ENCODE measurements around the gene BCL7B. TPM values are rescaled to one million over a fixed set of nuclear protein-coding genes. Genes with fewer than 3 reads are reported as not detected.

BCL7B gene
- total RNA-seq, 2 donors from 2014 or later = 44.4 to 90.0 TPM

DNA sequence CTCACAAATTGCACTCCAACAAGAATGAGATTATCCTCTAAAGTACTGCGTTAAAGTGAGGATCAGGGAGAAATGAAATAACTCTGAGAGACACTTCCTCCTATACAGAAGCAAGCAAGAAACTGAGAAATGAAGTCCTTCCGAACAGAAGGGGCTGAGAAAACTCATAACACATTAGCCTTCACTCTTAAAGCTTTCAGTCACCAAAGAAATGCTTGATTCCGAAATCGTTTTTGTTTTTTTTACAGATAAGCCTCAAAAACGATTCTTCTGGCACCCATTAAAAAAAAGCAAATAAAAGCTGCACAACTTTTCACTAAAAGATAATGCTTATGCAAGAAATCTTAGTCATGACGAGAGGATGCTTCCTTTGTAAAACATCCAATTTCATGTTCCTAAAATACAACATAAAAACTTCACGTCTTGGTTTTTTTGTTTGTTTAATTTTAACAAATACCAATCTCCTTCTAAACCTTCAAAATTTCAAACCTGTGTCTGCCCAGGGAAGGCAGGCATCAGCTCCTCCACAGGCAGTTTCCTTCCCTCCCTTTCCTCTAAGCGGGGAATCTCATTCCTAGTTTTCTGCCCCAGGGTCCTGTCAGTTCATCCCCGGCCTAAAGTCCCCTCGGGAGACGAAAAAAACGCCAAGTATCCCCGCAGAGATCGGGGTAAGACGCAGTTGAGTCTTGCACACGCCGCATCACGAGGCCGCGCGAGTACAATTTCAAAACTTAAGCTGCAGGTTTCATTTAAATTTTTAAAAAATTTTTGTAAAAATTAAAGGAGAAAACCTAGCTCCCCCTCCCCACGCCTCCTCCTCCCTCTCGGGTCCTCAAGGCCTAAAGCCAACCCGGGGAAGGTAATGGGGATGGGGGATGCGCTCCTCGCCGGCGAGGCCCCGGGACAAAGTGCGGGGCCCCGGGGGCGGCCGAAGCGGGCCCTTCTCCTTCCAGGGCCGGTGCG lies 36.5 kb downstream of the BCL7B start:
- peak overlapping the region; percentile 81 to 91 for H3K4me3 ChIP-seq
- peaks cover 38% of the 10 kb centered on the region for H3K4me1 ChIP-seq
- 0 to 1% methylated on average over 33 to 36 of the region's 36 CpGs for WGBS, 2 donors
- intact Hi-C loops (cut with DNase I) = no loop called here
- H3K27me3 ChIP-seq = no peaks in the 10 kb centered on the region
- H3K27ac ChIP-seq = peak overlapping the region; percentile 89 to 98 (median 93)
- TF ChIP-seq, protein P1, sequence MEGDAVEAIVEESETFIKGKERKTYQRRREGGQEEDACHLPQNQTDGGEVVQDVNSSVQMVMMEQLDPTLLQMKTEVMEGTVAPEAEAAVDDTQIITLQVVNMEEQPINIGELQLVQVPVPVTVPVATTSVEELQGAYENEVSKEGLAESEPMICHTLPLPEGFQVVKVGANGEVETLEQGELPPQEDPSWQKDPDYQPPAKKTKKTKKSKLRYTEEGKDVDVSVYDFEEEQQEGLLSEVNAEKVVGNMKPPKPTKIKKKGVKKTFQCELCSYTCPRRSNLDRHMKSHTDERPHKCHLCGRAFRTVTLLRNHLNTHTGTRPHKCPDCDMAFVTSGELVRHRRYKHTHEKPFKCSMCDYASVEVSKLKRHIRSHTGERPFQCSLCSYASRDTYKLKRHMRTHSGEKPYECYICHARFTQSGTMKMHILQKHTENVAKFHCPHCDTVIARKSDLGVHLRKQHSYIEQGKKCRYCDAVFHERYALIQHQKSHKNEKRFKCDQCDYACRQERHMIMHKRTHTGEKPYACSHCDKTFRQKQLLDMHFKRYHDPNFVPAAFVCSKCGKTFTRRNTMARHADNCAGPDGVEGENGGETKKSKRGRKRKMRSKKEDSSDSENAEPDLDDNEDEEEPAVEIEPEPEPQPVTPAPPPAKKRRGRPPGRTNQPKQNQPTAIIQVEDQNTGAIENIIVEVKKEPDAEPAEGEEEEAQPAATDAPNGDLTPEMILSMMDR (IDR thresholded peaks at IDR 0.05) = no peak
- TF ChIP-seq POLR2A (IDR thresholded peaks at IDR 0.05) = no peak
- H3K36me3 ChIP-seq (replicated peaks in 1 of 2; ENCODE audit: insufficient read depth in 1 of 2, low read depth in 2 of 2) = no peaks in the 10 kb centered on the region
- ATAC-seq = no peak
- no peaks in the 10 kb centered on the region for H3K9me3 ChIP-seq
- DNase-seq = peak in 1 of 4 donors; percentile 15

DNA sequence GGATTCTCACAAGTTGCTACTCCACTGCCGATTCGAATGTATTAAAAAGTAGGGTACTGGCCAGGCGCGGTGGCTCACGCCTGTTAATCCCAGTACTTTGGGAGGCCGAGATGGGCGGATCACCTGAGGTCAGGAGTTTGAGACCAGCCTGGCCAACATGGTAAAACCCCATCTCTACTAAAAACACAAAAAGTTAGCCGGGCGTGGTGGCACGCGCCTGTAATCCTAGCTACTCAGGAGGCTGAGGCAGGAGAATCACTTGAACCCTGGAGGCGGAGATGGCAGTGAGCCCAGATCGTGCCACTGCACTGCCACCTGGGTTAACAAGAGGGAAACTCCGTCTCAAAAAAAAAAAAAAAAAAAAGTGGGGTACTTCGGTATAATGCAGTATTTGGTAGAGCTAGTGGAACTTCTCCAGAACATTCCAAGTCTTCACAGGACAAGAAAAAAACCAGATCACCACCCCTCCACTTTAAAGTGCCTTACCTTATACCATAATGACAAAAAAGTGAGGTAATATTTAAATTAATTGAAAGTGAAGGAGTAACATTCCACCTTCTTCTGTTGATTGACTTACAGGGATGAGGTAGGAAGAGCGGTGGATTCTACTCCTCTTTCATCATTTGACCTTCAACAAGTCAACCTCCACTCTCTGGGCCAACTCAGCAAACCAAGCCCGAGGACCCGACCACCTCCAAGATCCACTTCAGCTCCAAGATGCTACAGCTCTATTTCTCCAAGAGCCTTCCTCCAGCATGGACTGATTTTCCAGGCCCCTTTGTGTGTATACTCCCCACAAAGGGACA lies 37.4 kb downstream of the BCL7B start:
- intact Hi-C loops (cut with DNase I) = no loop called here
- no peak for TF ChIP-seq POLR2A (IDR thresholded peaks at IDR 0.05)
- TF ChIP-seq, protein P1 (IDR thresholded peaks at IDR 0.05) = no peak
- H3K4me1 ChIP-seq = peaks cover 38% of the 10 kb centered on the region
- no peaks in the 10 kb centered on the region for H3K27me3 ChIP-seq
- H3K36me3 ChIP-seq (replicated peaks in 1 of 2; ENCODE audit: insufficient read depth in 1 of 2, low read depth in 2 of 2) = peaks cover 0 to 2% of the 10 kb centered on the region in 2 donors
- H3K27ac ChIP-seq = peak overlapping the region; percentile 30 to 98 (median 90)
- 54 to 59% methylated on average over 15 to 18 of the region's 18 CpGs for WGBS, 2 donors
- ATAC-seq = no peak
- no peaks in the 10 kb centered on the region for H3K9me3 ChIP-seq
- DNase-seq = peak in 1 of 4 donors; percentile 15
- no peak overlapping the region for H3K4me3 ChIP-seq

DNA sequence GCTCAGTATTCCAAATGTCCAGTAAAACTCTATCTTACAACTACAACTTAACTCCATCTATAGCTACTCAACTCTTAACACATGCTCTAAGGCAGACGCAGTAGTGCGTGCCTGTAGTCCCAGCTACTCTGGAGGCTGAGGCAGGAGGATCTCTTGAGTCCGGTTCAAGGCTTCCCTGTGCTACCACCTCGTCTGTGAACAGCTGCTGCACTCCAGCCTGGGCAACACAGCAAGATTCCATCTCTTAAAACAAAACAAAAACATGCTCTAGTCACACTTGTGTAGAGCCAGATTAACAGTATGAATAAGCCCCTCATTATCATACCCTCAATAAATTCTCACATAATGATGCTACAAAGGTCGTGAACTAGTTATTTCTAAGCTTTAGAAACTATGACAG lies 39.0 kb downstream of the BCL7B start:
- Histone ChIP-seq H3K4me1 (peaks cover 38% of the 10 kb centered on the region), H3K36me3 (replicated peaks in 1 of 2; ENCODE audit: insufficient read depth in 1 of 2, low read depth in 2 of 2) (peaks cover 0 to 3% of the 10 kb centered on the region in 2 donors), H3K27me3 (no peaks in the 10 kb centered on the region), H3K27ac (no peak overlapping the region), H3K4me3 (no peak overlapping the region), H3K9me3 (no peaks in the 10 kb centered on the region)
- intact Hi-C loops (cut with DNase I) = no loop called here
- TF ChIP-seq, protein P1 (IDR thresholded peaks at IDR 0.05) = no peak
- no peak for TF ChIP-seq POLR2A (IDR thresholded peaks at IDR 0.05)
- 77 to 79% methylated on average over 5 of the region's 5 CpGs for WGBS, 2 donors
- no peak for ATAC-seq
- no peak for DNase-seq

DNA sequence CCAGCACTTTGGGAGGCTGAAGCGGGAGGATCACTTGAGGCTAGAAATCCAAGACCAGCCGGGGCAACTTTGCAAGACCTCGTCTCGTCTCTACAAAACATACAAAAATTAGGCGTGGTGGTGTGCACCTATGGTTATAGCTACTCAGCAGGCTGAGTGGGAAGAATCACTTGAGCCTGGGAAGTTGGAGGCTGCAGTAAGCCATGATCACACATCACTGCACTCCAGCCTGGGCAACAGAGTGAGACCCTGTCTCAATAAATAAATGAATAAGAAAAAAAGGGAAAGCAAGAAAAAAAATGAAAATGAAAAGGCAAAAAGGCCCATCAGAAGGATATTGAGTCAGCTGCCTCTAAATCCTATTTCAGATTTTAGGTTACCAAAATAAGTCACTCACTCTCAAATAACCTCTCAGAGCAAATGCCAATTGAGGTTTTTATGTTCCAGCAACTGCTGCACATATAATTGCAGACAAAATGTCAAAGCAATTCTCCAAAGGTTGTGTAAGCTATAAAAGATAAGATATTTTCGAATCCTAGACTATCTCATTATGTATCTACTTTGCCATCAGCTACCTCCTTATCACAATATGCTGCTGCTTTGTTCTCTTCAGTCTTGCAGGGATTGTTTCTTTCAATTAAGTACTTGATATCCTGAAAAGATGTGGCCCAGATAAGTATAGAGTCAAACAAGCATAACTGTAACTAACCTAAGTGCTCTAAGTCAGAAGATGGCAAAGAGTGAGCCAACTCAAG lies 40.1 kb downstream of the BCL7B start:
- Histone ChIP-seq H3K27me3 (no peaks in the 10 kb centered on the region), H3K9me3 (no peaks in the 10 kb centered on the region), H3K36me3 (replicated peaks in 1 of 2; ENCODE audit: insufficient read depth in 1 of 2, low read depth in 2 of 2) (peaks cover 0 to 3% of the 10 kb centered on the region in 2 donors), H3K4me3 (no peak overlapping the region), H3K4me1 (peaks cover 36% of the 10 kb centered on the region), H3K27ac (no peak overlapping the region)
- intact Hi-C loops (cut with DNase I) = no loop called here
- TF ChIP-seq POLR2A (IDR thresholded peaks at IDR 0.05) = no peak
- TF ChIP-seq, protein P1 (IDR thresholded peaks at IDR 0.05) = no peak
- DNase-seq (no peak), ATAC-seq (no peak)
- WGBS, 2 donors = 79 to 85% methylated on average over 5 to 6 of the region's 6 CpGs
